Measurements from ENCODE around the gene PPM1K.

PPM1K gene

DNA sequence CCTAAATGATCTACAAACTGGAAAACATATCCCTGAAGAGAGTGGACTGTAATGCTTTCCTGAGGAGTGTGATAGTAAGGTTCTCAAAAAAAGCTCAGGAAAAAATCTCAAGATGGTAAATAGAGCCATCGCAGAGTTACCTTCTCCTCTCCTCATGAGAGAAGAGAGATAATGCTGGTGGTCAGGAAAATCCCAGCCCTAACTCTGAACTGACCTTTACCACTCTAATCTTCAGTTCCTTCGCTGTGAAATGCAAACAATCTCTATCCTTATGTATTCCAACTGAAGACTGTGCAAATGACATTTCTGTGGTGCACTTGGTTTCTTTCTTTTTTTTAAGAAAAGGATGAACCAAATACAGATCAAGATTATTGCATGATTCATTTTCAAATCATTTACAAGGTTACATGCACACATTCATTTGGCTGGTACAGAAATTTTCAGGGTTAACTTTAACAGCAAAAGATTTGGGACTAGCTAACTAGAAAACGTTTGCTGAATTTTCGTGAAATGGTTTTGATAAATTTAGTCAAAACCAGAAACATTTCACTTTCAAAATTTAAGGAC is 8.3 kb downstream of the PPM1K start:
- TF ChIP-seq, protein P1, sequence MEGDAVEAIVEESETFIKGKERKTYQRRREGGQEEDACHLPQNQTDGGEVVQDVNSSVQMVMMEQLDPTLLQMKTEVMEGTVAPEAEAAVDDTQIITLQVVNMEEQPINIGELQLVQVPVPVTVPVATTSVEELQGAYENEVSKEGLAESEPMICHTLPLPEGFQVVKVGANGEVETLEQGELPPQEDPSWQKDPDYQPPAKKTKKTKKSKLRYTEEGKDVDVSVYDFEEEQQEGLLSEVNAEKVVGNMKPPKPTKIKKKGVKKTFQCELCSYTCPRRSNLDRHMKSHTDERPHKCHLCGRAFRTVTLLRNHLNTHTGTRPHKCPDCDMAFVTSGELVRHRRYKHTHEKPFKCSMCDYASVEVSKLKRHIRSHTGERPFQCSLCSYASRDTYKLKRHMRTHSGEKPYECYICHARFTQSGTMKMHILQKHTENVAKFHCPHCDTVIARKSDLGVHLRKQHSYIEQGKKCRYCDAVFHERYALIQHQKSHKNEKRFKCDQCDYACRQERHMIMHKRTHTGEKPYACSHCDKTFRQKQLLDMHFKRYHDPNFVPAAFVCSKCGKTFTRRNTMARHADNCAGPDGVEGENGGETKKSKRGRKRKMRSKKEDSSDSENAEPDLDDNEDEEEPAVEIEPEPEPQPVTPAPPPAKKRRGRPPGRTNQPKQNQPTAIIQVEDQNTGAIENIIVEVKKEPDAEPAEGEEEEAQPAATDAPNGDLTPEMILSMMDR (IDR thresholded peaks at IDR 0.05; ENCODE audit: low read depth, low read length), result no peak
- no peak for DNase-seq (ENCODE audit: extremely low read depth, low read depth)

DNA sequence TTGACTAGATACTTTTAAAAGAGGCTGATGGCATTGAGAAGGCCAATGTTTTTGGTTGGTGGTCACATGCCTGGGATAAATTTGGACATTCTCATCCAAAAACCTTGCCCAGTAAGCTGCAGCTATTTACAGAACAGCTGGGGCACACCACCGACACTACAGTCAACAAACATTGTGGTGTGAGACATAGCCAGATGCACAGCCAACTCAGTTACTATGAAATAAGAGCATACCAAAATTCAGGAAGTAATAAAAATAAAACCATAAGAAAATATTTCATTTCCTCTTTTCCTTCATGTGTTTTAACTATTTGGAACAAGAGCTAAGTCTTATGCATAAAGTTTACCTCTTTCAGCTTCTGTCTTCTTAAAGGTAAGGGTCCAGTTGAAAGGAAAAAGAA is 8.8 kb downstream of the PPM1K start:
- DNase-seq (ENCODE audit: extremely low read depth, low read depth), result no peak
- TF ChIP-seq, protein P1 (IDR thresholded peaks at IDR 0.05; ENCODE audit: low read depth, low read length), result no peak

DNA sequence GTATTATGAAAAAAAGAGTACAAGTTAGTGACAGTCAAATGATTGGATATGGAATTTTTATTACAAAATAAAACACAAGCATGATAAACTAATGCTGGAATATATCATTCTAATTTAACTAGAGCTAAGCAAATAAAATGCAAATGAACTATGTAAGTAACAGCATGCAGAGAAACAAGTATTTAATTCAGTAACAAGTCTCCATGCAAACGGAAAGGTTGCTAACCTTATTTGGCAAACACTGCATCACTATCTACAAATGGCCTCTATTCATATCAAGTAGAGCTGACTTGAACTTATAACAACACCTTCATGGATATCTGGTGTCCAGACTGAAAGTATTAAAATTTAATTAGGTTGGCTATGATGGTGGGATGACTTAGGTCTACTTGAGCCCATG is 15.4 kb downstream of the PPM1K start:
- DNase-seq (ENCODE audit: extremely low read depth, low read depth), result no peak
- TF ChIP-seq, protein P1 (IDR thresholded peaks at IDR 0.05; ENCODE audit: low read depth, low read length), result no peak

DNA sequence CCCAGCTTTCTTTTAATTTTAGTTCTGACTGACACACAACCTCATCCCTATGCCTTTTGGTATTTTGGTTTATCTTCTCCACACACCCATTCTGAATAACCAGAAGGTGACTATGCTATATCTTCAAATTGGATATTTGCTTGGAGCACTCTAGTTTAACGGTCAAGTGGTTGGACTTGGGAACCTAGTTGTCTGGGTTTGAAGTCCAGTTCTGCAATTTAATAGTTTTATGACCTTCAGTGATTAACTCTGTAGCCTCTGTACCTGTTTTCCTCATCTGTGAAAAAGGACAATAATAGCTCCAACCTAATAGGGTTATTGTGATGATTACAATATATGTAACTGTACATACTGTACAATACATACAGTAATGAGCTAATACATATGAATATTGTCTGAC is 20.0 kb downstream of the PPM1K start:
- DNase-seq (ENCODE audit: extremely low read depth, low read depth), result no peak
- TF ChIP-seq, protein P1 (IDR thresholded peaks at IDR 0.05; ENCODE audit: low read depth, low read length), result no peak

DNA sequence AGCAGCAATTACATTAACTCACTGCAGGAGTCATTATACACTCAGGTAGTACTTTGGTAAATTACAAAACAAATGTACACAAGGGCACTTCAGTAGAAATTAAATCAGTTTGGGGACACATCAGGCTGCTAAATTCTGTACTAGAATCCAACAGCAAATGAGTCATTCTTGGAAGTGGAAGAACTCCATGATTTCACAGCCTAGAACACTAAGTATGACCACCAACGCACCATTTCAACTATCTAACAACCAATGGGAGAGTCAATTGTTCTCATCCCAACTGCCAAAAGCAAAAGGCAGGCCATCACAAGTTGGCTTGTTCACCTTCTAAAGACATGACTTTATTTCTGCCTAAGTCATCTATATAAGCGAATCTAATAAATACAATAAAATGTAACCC is 26.6 kb downstream of the PPM1K start:
- TF ChIP-seq, protein P1 (IDR thresholded peaks at IDR 0.05; ENCODE audit: low read depth, low read length), result no peak
- DNase-seq (ENCODE audit: extremely low read depth, low read depth), result no peak

DNA sequence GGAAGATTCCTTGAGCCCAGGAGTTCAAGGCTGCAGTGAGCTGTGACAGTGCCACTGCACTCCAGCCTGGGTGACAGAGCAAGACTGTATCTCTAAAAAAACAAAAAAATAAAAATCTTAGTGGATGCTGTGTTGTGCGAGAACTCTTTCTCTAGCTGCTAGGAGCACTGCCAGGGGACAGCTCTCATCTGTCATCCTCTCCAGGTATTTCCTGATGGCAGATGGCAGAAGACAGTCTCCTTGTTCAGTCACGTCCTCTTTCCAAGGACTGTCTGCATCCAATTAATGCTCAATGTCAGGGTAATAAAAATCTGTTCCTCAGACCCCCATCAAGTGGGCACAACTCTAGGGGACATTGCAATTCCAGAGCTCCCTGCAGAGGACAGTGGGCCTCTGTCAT is 29.2 kb downstream of the PPM1K start:
- DNase-seq (ENCODE audit: extremely low read depth, low read depth), result no peak
- TF ChIP-seq, protein P1 (IDR thresholded peaks at IDR 0.05; ENCODE audit: low read depth, low read length), result no peak

DNA sequence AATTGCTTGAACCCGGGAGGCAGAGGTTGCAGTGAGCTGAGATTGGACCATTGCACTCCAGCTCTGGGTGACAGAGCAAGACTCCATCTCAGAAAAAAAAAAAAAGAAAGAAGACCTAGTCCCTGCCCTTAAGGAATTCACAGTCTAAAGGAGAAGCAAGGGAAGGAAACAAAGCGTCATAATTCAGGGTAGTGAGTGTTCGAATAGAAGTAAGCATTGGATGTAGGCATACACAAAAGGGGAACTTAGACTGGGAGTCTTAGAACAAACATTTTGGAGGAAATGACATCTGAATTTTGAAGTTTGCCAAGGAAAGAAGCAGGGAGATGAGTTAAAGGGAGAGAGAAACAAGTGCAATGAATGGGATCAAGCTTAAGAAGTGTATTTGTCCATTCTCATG is 32.4 kb downstream of the PPM1K start:
- DNase-seq (ENCODE audit: extremely low read depth, low read depth), result no peak
- TF ChIP-seq, protein P1 (IDR thresholded peaks at IDR 0.05; ENCODE audit: low read depth, low read length), result no peak

Measured in AG09319 (cell line).